Ishikawa (cell line): ENCODE results near the gene STXBP5.
A peak's percentile ranks its signal among the peaks of the same experiment; 100 is the strongest.

Source experiments
- CEBPB ChIP-seq: IDR thresholded peaks from 2 replicates; pipeline ENCODE4 v1.6.1; 2012
- CREB1 ChIP-seq: IDR thresholded peaks from 2 replicates; pipeline ENCODE4 v1.6.1; 2012; ENCODE audit warnings: low read depth
- EGR1 ChIP-seq: IDR thresholded peaks from 2 replicates; pipeline ENCODE4 v1.6.1; 2012
- EP300 ChIP-seq: IDR thresholded peaks from 2 replicates; pipeline ENCODE4 v1.6.1; 2012; ENCODE audit warnings: borderline replicate concordance
- FOXM1 ChIP-seq: IDR thresholded peaks from 2 replicates; pipeline ENCODE4 v1.6.1; 2012; ENCODE audit warnings: low read depth, borderline replicate concordance
- MAX ChIP-seq: IDR thresholded peaks from 2 replicates; pipeline ENCODE4 v1.6.1; 2012
- NFIC ChIP-seq: IDR thresholded peaks from 2 replicates; pipeline ENCODE4 v1.6.1; 2012
- RAD21 ChIP-seq: IDR thresholded peaks from 2 replicates; pipeline ENCODE4 v1.6.1; 2012; ENCODE audit warnings: low read depth
- REST ChIP-seq: IDR thresholded peaks from 2 replicates; pipeline ENCODE4 v1.6.1; 2012; ENCODE audit warnings: low read depth, mild to moderate bottlenecking
- TAF1 ChIP-seq: IDR thresholded peaks from 2 replicates; pipeline ENCODE4 v1.6.1; 2012; ENCODE audit warnings: low read depth, mild to moderate bottlenecking
- TCF12 ChIP-seq: IDR thresholded peaks from 2 replicates; pipeline ENCODE4 v1.6.1; 2012; ENCODE audit warnings: low read depth
- TEAD4 ChIP-seq: IDR thresholded peaks from 2 replicates; pipeline ENCODE4 v1.6.1; 2012
- USF1 ChIP-seq: IDR thresholded peaks from 2 replicates; pipeline ENCODE4 v1.6.1; 2012
- YY1 ChIP-seq: IDR thresholded peaks from 2 replicates; pipeline ENCODE4 v1.6.1; 2012; ENCODE audit warnings: low read depth
- ZBTB7A ChIP-seq: IDR thresholded peaks from 2 replicates; pipeline ENCODE4 v1.6.1; 2012; ENCODE audit warnings: low read depth

STXBP5 gene

GRCh38 chr6:147390909-147391536, 186.8 kb downstream of the STXBP5 start:
- TF ChIP-seq MAX (no peak), RAD21 (peak; percentile 63)

GRCh38 chr6:147392917-147393625, 188.9 kb downstream of the STXBP5 start:
- TF ChIP-seq MAX = no peak
- TF ChIP-seq CEBPB = no peak
- no peak for TF ChIP-seq TCF12
- TF ChIP-seq REST = no peak
- no peak for TF ChIP-seq TEAD4
- TF ChIP-seq CREB1 = no peak
- no peak for TF ChIP-seq NFIC
- no peak for TF ChIP-seq EP300
- TF ChIP-seq TAF1 = no peak
- TF ChIP-seq ZBTB7A = no peak
- no peak for TF ChIP-seq YY1
- no peak for TF ChIP-seq RAD21
- no peak for TF ChIP-seq EGR1
- no peak for TF ChIP-seq USF1

- TF ChIP-seq YY1 (no peak), FOXM1 (no peak), ZBTB7A (no peak), EGR1 (no peak), USF1 (no peak), REST (no peak), CREB1 (no peak), TCF12 (no peak), RAD21 (no peak), MAX (no peak), TAF1 (no peak)
Observed at GRCh38 chr6:147395158-147395557, 190.9 kb downstream of the STXBP5 start.

GRCh38 chr6:147397306-147397705, 193.1 kb downstream of the STXBP5 start:
- TF ChIP-seq CREB1 (no peak), TEAD4 (no peak), EP300 (no peak), TCF12 (no peak), ZBTB7A (no peak), REST (no peak), FOXM1 (no peak), EGR1 (no peak), YY1 (no peak), NFIC (no peak), CEBPB (no peak), TAF1 (no peak)
